Measurements from ENCODE around the gene PRKAG3.
"Not testable (repeated sequence)": the region's sequence is repeated elsewhere in the genome, so short reads cannot be mapped to it uniquely, and the experiment has no call there.

The PRKAG3 gene

GRCh38 chr2:218853766-218854165 is 22.2 kb upstream of the PRKAG3 start:
- H3K4me1 ChIP-seq (ENCODE audit: insufficient read depth, low read length): peaks cover 9% of the 10 kb centered on the region
- H3K9ac ChIP-seq (ENCODE audit: low read depth, low read length): no peak overlapping the region
- no peaks in the 10 kb centered on the region for H3K36me3 ChIP-seq (ENCODE audit: insufficient read depth, low read depth, low read length)
- H3K9me3 ChIP-seq (ENCODE audit: insufficient read depth, low read depth, low read length): no peaks in the 10 kb centered on the region
- H3K27me3 ChIP-seq (ENCODE audit: insufficient read depth, low read length): peaks cover 63% of the 10 kb centered on the region
- H3K27ac ChIP-seq (ENCODE audit: low read length): no peak overlapping the region
- H3K4me3 ChIP-seq (ENCODE audit: low read length): no peak overlapping the region

- H3K4me3 ChIP-seq (ENCODE audit: low read length): no peak overlapping the region
- no peaks in the 10 kb centered on the region for H3K9me3 ChIP-seq (ENCODE audit: insufficient read depth, low read depth, low read length)
- H3K27me3 ChIP-seq (ENCODE audit: insufficient read depth, low read length): peaks cover 60% of the 10 kb centered on the region
- no peak overlapping the region for H3K27ac ChIP-seq (ENCODE audit: low read length)
- H3K4me1 ChIP-seq (ENCODE audit: insufficient read depth, low read length): peaks cover 8% of the 10 kb centered on the region; the same call in 1 of the 2 replicates
- H3K36me3 ChIP-seq (ENCODE audit: insufficient read depth, low read depth, low read length): no peaks in the 10 kb centered on the region
- H3K9ac ChIP-seq (ENCODE audit: low read depth, low read length): no peak overlapping the region
Observed at GRCh38 chr2:218852911-218853667, 21.5 kb upstream of the PRKAG3 start.

- no peak overlapping the region for H3K27ac ChIP-seq (ENCODE audit: low read length)
- peaks cover 42% of the 10 kb centered on the region for H3K27me3 ChIP-seq (ENCODE audit: insufficient read depth, low read length)
- 0 out of 2 replicates have a peak, but pooled peaks cover 5% of the 10 kb centered on the region for H3K4me1 ChIP-seq (ENCODE audit: insufficient read depth, low read length)
- H3K4me3 ChIP-seq (ENCODE audit: low read length): no peak overlapping the region
- H3K9ac ChIP-seq (ENCODE audit: low read depth, low read length): no peak overlapping the region
- H3K36me3 ChIP-seq (ENCODE audit: insufficient read depth, low read depth, low read length): no peaks in the 10 kb centered on the region
- no peaks in the 10 kb centered on the region for H3K9me3 ChIP-seq (ENCODE audit: insufficient read depth, low read depth, low read length)
Observed at GRCh38 chr2:218851286-218851685, 19.7 kb upstream of the PRKAG3 start.

- H3K4me3 ChIP-seq (ENCODE audit: low read length): no peak overlapping the region
- H3K9ac ChIP-seq (ENCODE audit: low read depth, low read length): no peak overlapping the region
- H3K36me3 ChIP-seq (ENCODE audit: insufficient read depth, low read depth, low read length): no peaks in the 10 kb centered on the region
- peaks cover 37% of the 10 kb centered on the region for H3K27me3 ChIP-seq (ENCODE audit: insufficient read depth, low read length)
- no peak overlapping the region for H3K27ac ChIP-seq (ENCODE audit: low read length)
- 0 out of 2 replicates have a peak, but pooled peaks cover under 1% of the 10 kb centered on the region for H3K4me1 ChIP-seq (ENCODE audit: insufficient read depth, low read length)
- no peaks in the 10 kb centered on the region for H3K9me3 ChIP-seq (ENCODE audit: insufficient read depth, low read depth, low read length)
Observed at GRCh38 chr2:218850796-218851195, 19.2 kb upstream of the PRKAG3 start.

GRCh38 chr2:218849721-218850120 is 18.1 kb upstream of the PRKAG3 start:
- H3K4me3 ChIP-seq (ENCODE audit: low read length): no peak overlapping the region

GRCh38 chr2:218846963-218847362 is 15.4 kb upstream of the PRKAG3 start:
- H3K27me3 ChIP-seq (ENCODE audit: insufficient read depth, low read length); H3K36me3 ChIP-seq (ENCODE audit: insufficient read depth, low read depth, low read length); H3K4me1 ChIP-seq (ENCODE audit: insufficient read depth, low read length); H3K4me3 ChIP-seq (ENCODE audit: low read length); H3K9me3 ChIP-seq (ENCODE audit: insufficient read depth, low read depth, low read length); H3K9ac ChIP-seq (ENCODE audit: low read depth, low read length); H3K27ac ChIP-seq (ENCODE audit: low read length): not testable (repeated sequence)

More at GRCh38 chr2:218849721-218850120, 18.1 kb upstream of the PRKAG3 start:
- no peaks in the 10 kb centered on the region for H3K36me3 ChIP-seq (ENCODE audit: insufficient read depth, low read depth, low read length)
- no peaks in the 10 kb centered on the region for H3K4me1 ChIP-seq (ENCODE audit: insufficient read depth, low read length)
- 0 out of 2 replicates have a peak, but pooled peaks cover 6% of the 10 kb centered on the region for H3K9me3 ChIP-seq (ENCODE audit: insufficient read depth, low read depth, low read length)
- no peak overlapping the region for H3K9ac ChIP-seq (ENCODE audit: low read depth, low read length)
- H3K27ac ChIP-seq (ENCODE audit: low read length): no peak overlapping the region
- H3K27me3 ChIP-seq (ENCODE audit: insufficient read depth, low read length): peaks cover 26% of the 10 kb centered on the region

GRCh38 chr2:218844334-218844733 is 12.7 kb upstream of the PRKAG3 start:
- H3K9me3 ChIP-seq (ENCODE audit: insufficient read depth, low read depth, low read length); H3K27ac ChIP-seq (ENCODE audit: low read length); H3K27me3 ChIP-seq (ENCODE audit: insufficient read depth, low read length); H3K4me1 ChIP-seq (ENCODE audit: insufficient read depth, low read length); H3K9ac ChIP-seq (ENCODE audit: low read depth, low read length); H3K36me3 ChIP-seq (ENCODE audit: insufficient read depth, low read depth, low read length); H3K4me3 ChIP-seq (ENCODE audit: low read length): not testable (repeated sequence)

GRCh38 chr2:218839888-218840287 is 8.3 kb upstream of the PRKAG3 start:
- H3K4me1 ChIP-seq (ENCODE audit: insufficient read depth, low read length): no peaks in the 10 kb centered on the region
- H3K36me3 ChIP-seq (ENCODE audit: insufficient read depth, low read depth, low read length): no peaks in the 10 kb centered on the region
- no peaks in the 10 kb centered on the region; the same call in 1 of the 2 replicates for H3K9me3 ChIP-seq (ENCODE audit: insufficient read depth, low read depth, low read length)
- H3K27me3 ChIP-seq (ENCODE audit: insufficient read depth, low read length): no peaks in the 10 kb centered on the region
- no peak overlapping the region for H3K9ac ChIP-seq (ENCODE audit: low read depth, low read length)
- no peak overlapping the region for H3K27ac ChIP-seq (ENCODE audit: low read length)
- H3K4me3 ChIP-seq (ENCODE audit: low read length): no peak overlapping the region

GRCh38 chr2:218839430-218839829 is 7.8 kb upstream of the PRKAG3 start:
- Histone ChIP-seq H3K9ac (ENCODE audit: low read depth, low read length) (no peak overlapping the region), H3K9me3 (ENCODE audit: insufficient read depth, low read depth, low read length) (no peaks in the 10 kb centered on the region; the same call in 1 of the 2 replicates), H3K4me3 (ENCODE audit: low read length) (no peak overlapping the region), H3K4me1 (ENCODE audit: insufficient read depth, low read length) (no peaks in the 10 kb centered on the region), H3K27ac (ENCODE audit: low read length) (no peak overlapping the region), H3K27me3 (ENCODE audit: insufficient read depth, low read length) (no peaks in the 10 kb centered on the region), H3K36me3 (ENCODE audit: insufficient read depth, low read depth, low read length) (no peaks in the 10 kb centered on the region)

GRCh38 chr2:218837495-218837894 is 5.9 kb upstream of the PRKAG3 start:
- Histone ChIP-seq H3K9ac (ENCODE audit: low read depth, low read length) (no peak overlapping the region), H3K4me1 (ENCODE audit: insufficient read depth, low read length) (no peaks in the 10 kb centered on the region), H3K4me3 (ENCODE audit: low read length) (no peak overlapping the region), H3K27me3 (ENCODE audit: insufficient read depth, low read length) (no peaks in the 10 kb centered on the region; the same call in 1 of the 2 replicates), H3K36me3 (ENCODE audit: insufficient read depth, low read depth, low read length) (no peaks in the 10 kb centered on the region), H3K9me3 (ENCODE audit: insufficient read depth, low read depth, low read length) (no peaks in the 10 kb centered on the region), H3K27ac (ENCODE audit: low read length) (no peak overlapping the region)

GRCh38 chr2:218834685-218835084 is 3.1 kb upstream of the PRKAG3 start:
- no peaks in the 10 kb centered on the region for H3K4me1 ChIP-seq (ENCODE audit: insufficient read depth, low read length)
- no peaks in the 10 kb centered on the region; the same call in 1 of the 2 replicates for H3K27me3 ChIP-seq (ENCODE audit: insufficient read depth, low read length)
- H3K36me3 ChIP-seq (ENCODE audit: insufficient read depth, low read depth, low read length): no peaks in the 10 kb centered on the region
- no peak overlapping the region for H3K4me3 ChIP-seq (ENCODE audit: low read length)
- no peak overlapping the region for H3K9ac ChIP-seq (ENCODE audit: low read depth, low read length)
- no peaks in the 10 kb centered on the region for H3K9me3 ChIP-seq (ENCODE audit: insufficient read depth, low read depth, low read length)
- no peak overlapping the region for H3K27ac ChIP-seq (ENCODE audit: low read length)

GRCh38 chr2:218833023-218833609 is 1.5 kb upstream of the PRKAG3 start:
- H3K36me3 ChIP-seq (ENCODE audit: insufficient read depth, low read depth, low read length): no peaks in the 10 kb centered on the region
- H3K4me1 ChIP-seq (ENCODE audit: insufficient read depth, low read length): no peaks in the 10 kb centered on the region
- H3K27me3 ChIP-seq (ENCODE audit: insufficient read depth, low read length): no peaks in the 10 kb centered on the region; the same call in 1 of the 2 replicates
- no peaks in the 10 kb centered on the region for H3K9me3 ChIP-seq (ENCODE audit: insufficient read depth, low read depth, low read length)
- H3K27ac ChIP-seq (ENCODE audit: low read length): no peak overlapping the region
- no peak overlapping the region for H3K9ac ChIP-seq (ENCODE audit: low read depth, low read length)
- H3K4me3 ChIP-seq (ENCODE audit: low read length): no peak overlapping the region

Data from iPS-20b (cell line).